HCT116 (cell line): ENCODE measurements around the gene CDC14B. TPM values are rescaled to one million over a fixed set of nuclear protein-coding genes. Genes with fewer than 3 reads are reported as not detected.

Experiments
- ATAC-seq: fragments of 200-7000 bp; cut with Tn5 transposase; 2 replicates; pipeline ENCODE4 v1.9.1; 2020; ENCODE audit warnings: mild to moderate bottlenecking, moderate library complexity
- BruUV-seq: library from RNA; stranded (reverse); fragments of 400-500 nt; replicated peaks from 2 replicates; lab custom pipeline; 2021; lab: Mats Ljungman, UMichigan
- CTCF ChIA-PET: fragments of 300-600 bp; sonication (Branson Sonifier 250); formaldehyde crosslinking; loops from one replicate; lab custom pipeline; 2021; ENCODE audit warnings: antibody characterized with exemption; lab: Charles Lee
- POLR2A ChIA-PET: fragments of 300-600, 350-600 bp; sonication (Branson Sonifier 250); formaldehyde crosslinking; loops from one replicate; lab custom pipeline; 2021; ENCODE audit warnings: antibody characterized with exemption; lab: Charles Lee
- RAD21 ChIA-PET, 2 experiments: fragments of 300-600 bp; sonication (Branson Sonifier 250); formaldehyde crosslinking; loops; one replicate each; lab custom pipeline; 2023; ENCODE audit warnings: low total read pairs in 2 of 2; ENCODE audit not compliant: uncharacterized antibody in 2 of 2, unreplicated experiment in 2 of 2, low non-redundant PET in 1 of 2; lab: Charles Lee
- DNase-seq: peaks from one replicate; pipeline ENCODE4 v3.0.0-alpha.2; 2010; ENCODE audit warnings: low read depth, low spot score
- H2AFZ ChIP-seq: fragments of 200-600 bp; shearing (Covaris generic), sonication (generic); 2 replicates; pipeline ENCODE4 v1.6.1; 2017; ENCODE audit warnings: low read depth, mixed run types, mixed read lengths, antibody characterized with exemption, low read length; ENCODE audit not compliant: poor library complexity, severe bottlenecking
- H3K27ac ChIP-seq: 2 replicates; pipeline ENCODE4 v1.5.1; 2012; ENCODE audit warnings: low read depth, low read length
- H3K27me3 ChIP-seq: fragments of 200-600 bp; sonication (generic); 2 replicates; pipeline ENCODE4 v1.6.1; 2016; ENCODE audit warnings: mixed run types, low read length, mixed read lengths; ENCODE audit not compliant: insufficient read depth
- H3K36me3 ChIP-seq, 2 experiments: fragments of 200-500 bp in 1 of 2; fragments of 200-600 bp in 1 of 2; sonication (Bioruptor generic) in 1 of 2; sonication (generic) in 1 of 2; 2 replicates each; pipeline versions ENCODE4 v1.5.1 to v1.6.1; 2014 to 2016; ENCODE audit warnings: low read length in 2 of 2, inconsistent platforms in 1 of 2, mixed read lengths in 1 of 2, mixed run types in 1 of 2; ENCODE audit not compliant: insufficient read depth in 2 of 2, control insufficient read depth in 1 of 2
- H3K4me1 ChIP-seq, 2 experiments: fragments of 200-600 bp in 1 of 2; sonication (generic) in 1 of 2; 2 replicates each; pipeline versions ENCODE4 v1.5.1 to v1.6.1; 2012 to 2017; ENCODE audit warnings: low read length in 2 of 2, inconsistent platforms in 1 of 2, mild to moderate bottlenecking in 1 of 2, mixed read lengths in 1 of 2, mixed run types in 1 of 2, moderate library complexity in 1 of 2; ENCODE audit not compliant: insufficient read depth in 2 of 2, control insufficient read depth in 1 of 2
- H3K4me2 ChIP-seq: fragments of 200-600 bp; sonication (generic); 2 replicates; pipeline ENCODE4 v1.6.1; 2017; ENCODE audit warnings: mixed run types, low read length, mixed read lengths
- H3K4me3 ChIP-seq, 2 experiments: fragments of 200-600 bp in 1 of 2; sonication (generic) in 1 of 2; replicated peaks in 1 of 2; 2 replicates each; pipeline ENCODE4 v1.5.1; 2011 to 2016; ENCODE audit warnings: low read length in 2 of 2, control low read depth in 1 of 2, low read depth in 1 of 2, mild to moderate bottlenecking in 1 of 2, mixed read lengths in 1 of 2, mixed run types in 1 of 2
- H3K79me2 ChIP-seq: fragments of 200-600 bp; sonication (generic); 2 replicates; pipeline ENCODE4 v1.6.1; 2017; ENCODE audit warnings: mild to moderate bottlenecking, mixed run types, low read length, moderate library complexity, mixed read lengths; ENCODE audit not compliant: insufficient read depth
- H3K9ac ChIP-seq: fragments of 200-600 bp; sonication (generic); 2 replicates; pipeline ENCODE4 v1.6.1; 2016; ENCODE audit warnings: low read length, mixed read lengths
- H3K9me2 ChIP-seq: fragments of 200-600 bp; sonication (generic), shearing (Covaris generic); 2 replicates; pipeline ENCODE4 v1.6.1; 2017; ENCODE audit warnings: mixed run types, mild to moderate bottlenecking, moderate library complexity; ENCODE audit not compliant: insufficient read depth
- H3K9me3 ChIP-seq, 2 experiments: fragments of 200-500 bp in 1 of 2; fragments of 200-600 bp in 1 of 2; sonication (Bioruptor generic) in 1 of 2; sonication (generic) in 1 of 2; 2 replicates each; pipeline ENCODE4 v1.6.1; 2014 to 2017; ENCODE audit warnings: low read length in 2 of 2, mixed read lengths in 2 of 2, inconsistent platforms in 1 of 2, low read depth in 1 of 2, mild to moderate bottlenecking in 1 of 2, mixed run types in 1 of 2, moderate library complexity in 1 of 2; ENCODE audit not compliant: control insufficient read depth in 1 of 2, insufficient read depth in 1 of 2
- H4K20me1 ChIP-seq: fragments of 200-600 bp; sonication (generic), shearing (Covaris generic); 2 replicates; pipeline ENCODE4 v1.6.1; 2017; ENCODE audit warnings: mixed run types, mild to moderate bottlenecking, moderate library complexity; ENCODE audit not compliant: insufficient read depth
- CTCF ChIP-seq, 3 experiments: fragments of 200-600 bp in 1 of 3; sonication (generic) in 1 of 3; IDR thresholded peaks in 2 of 3; conservative IDR thresholded peaks in 1 of 3; 2 replicates each; pipeline ENCODE4 v1.5.1; 2012 to 2017; ENCODE audit warnings: low read depth in 2 of 3, low read length in 2 of 3, antibody characterized with exemption in 1 of 3, borderline replicate concordance in 1 of 3, control low read depth in 1 of 3, mild to moderate bottlenecking in 1 of 3, mixed read lengths in 1 of 3, mixed run types in 1 of 3, moderate library complexity in 1 of 3; ENCODE audit not compliant: insufficient read depth in 1 of 3
- EGR1 ChIP-seq: IDR thresholded peaks from 2 replicates; pipeline ENCODE4 v1.6.1; 2012; ENCODE audit warnings: low read depth
- ELF1 ChIP-seq: IDR thresholded peaks from 2 replicates; pipeline ENCODE4 v1.6.1; 2012; ENCODE audit warnings: low read depth, borderline replicate concordance
- EZH2phosphoT487 ChIP-seq: fragments of 200-600 bp; IDR thresholded peaks from 2 replicates; pipeline ENCODE4 v1.6.1; 2018; ENCODE audit warnings: antibody characterized with exemption, borderline replicate concordance
- POLR2A ChIP-seq: IDR thresholded peaks from 2 replicates; pipeline ENCODE4 v1.7.0; 2011; ENCODE audit warnings: borderline replicate concordance; ENCODE audit not compliant: insufficient read depth, insufficient read length; ENCODE audit errors: extremely low read depth
- POLR2AphosphoS5 ChIP-seq: IDR thresholded peaks from 2 replicates; pipeline ENCODE4 v1.6.1; 2011; ENCODE audit warnings: mild to moderate bottlenecking, low read depth, low read length, moderate library complexity
- RAD21 ChIP-seq: IDR thresholded peaks from 2 replicates; pipeline ENCODE4 v1.6.1; 2012; ENCODE audit warnings: low read depth, mild to moderate bottlenecking
- REST ChIP-seq: IDR thresholded peaks from 2 replicates; pipeline ENCODE4 v1.6.1; 2012; ENCODE audit warnings: low read depth
- SIN3A ChIP-seq: IDR thresholded peaks from 2 replicates; pipeline ENCODE4 v1.6.1; 2012; ENCODE audit warnings: low read depth
- SRF ChIP-seq: IDR thresholded peaks from 2 replicates; pipeline ENCODE4 v1.6.1; 2012; ENCODE audit warnings: low read depth
- TCF7L2 ChIP-seq: IDR thresholded peaks from 2 replicates; pipeline ENCODE4 v1.7.0; 2011; ENCODE audit warnings: borderline replicate concordance, inconsistent platforms; ENCODE audit not compliant: insufficient read depth, insufficient read length; ENCODE audit errors: extremely low read depth
- YY1 ChIP-seq: IDR thresholded peaks from 2 replicates; pipeline ENCODE4 v1.6.1; 2011; ENCODE audit warnings: low read length, low read depth, moderate library complexity, mild to moderate bottlenecking; ENCODE audit not compliant: insufficient replicate concordance; ENCODE audit errors: extremely low read depth
- ZBTB33 ChIP-seq: IDR thresholded peaks from 2 replicates; pipeline ENCODE4 v1.6.1; 2011; ENCODE audit warnings: mild to moderate bottlenecking, low read length, moderate library complexity; ENCODE audit not compliant: insufficient replicate concordance; ENCODE audit errors: extremely low read depth
- intact Hi-C: fragments of 100-400 bp; cut with micrococcal nuclease; formaldehyde crosslinking; loops from 2 replicates; pipeline ENCODE4 v1.10.0; 2022
- total RNA-seq: library from RNA; stranded (reverse); gene quantifications from one replicate; pipeline ENCODE4 v1.2.1, GENCODE V29; 2021; ENCODE audit not compliant: unreplicated experiment
- TF ChIP-seq, protein P1 (sequence below): IDR thresholded peaks from 2 replicates; pipeline ENCODE4 v1.6.1; 2012

Gene CDC14B
- total RNA-seq, 1 experiment from 2014 or later, result 21.6 TPM

DNA sequence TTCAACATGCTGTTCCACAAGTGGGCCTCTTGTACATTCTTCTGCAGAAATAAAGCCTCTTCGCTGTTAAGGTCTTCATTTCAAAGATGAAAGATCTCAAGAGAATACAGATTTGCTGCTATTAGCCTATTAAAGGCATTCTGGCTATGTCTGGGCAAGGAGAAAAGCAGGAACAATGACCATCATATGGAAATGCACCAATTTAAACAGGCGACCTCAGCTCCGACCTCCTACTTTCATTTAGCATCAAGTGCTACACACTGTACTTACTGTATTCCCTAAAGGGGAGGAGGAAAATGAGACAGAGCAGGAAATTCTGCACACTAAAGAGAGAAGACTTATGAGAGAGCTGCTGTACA is 104.9 kb downstream of the CDC14B start:
- intact Hi-C loops, result no loop called here
- Histone ChIP-seq H3K4me3 (no peak overlapping the region), H3K9ac (no peak overlapping the region), H3K9me2 (no peaks in the 10 kb centered on the region), H3K4me2 (no peak overlapping the region), H3K9me3 (no peaks in the 10 kb centered on the region), H2AFZ (no peak overlapping the region), H3K27ac (no peak overlapping the region), H3K4me1 (no peaks in the 10 kb centered on the region), H3K27me3 (no peaks in the 10 kb centered on the region), H4K20me1 (no peaks in the 10 kb centered on the region), H3K79me2 (no peaks in the 10 kb centered on the region), H3K36me3 (peaks cover 0 to 4% of the 10 kb centered on the region in 2 experiments; a peak in 1 of 4 replicates)
- CTCF ChIA-PET, result no interaction called here
- POLR2A ChIA-PET, result no interaction called here
- no TSS peak for BruUV-seq
- RAD21 ChIA-PET, result no interaction called here
- no peak for DNase-seq
- no peak for ATAC-seq
- TF ChIP-seq RAD21 (no peak), SIN3A (no peak), TCF7L2 (no peak), EZH2phosphoT487 (no peak), REST (no peak), POLR2A (no peak), CTCF (IDR thresholded peaks at IDR 0.05 in 2 of 3, conservative IDR thresholded peaks at IDR 0.05 in 1 of 3; ENCODE audit: borderline replicate concordance in 1 of 3, insufficient read depth in 1 of 3, low read depth in 2 of 3, low read length in 2 of 3) (no peak), YY1 (no peak), POLR2AphosphoS5 (no peak), ELF1 (no peak), SRF (no peak), ZBTB33 (no peak), EGR1 (no peak)
- TF ChIP-seq, protein P1, sequence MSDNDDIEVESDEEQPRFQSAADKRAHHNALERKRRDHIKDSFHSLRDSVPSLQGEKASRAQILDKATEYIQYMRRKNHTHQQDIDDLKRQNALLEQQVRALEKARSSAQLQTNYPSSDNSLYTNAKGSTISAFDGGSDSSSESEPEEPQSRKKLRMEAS, result no peak
